Amniotic epithelial cell (primary cell): ENCODE results near the gene KIF2C.
"Not testable (repeated sequence)": the region's sequence is repeated elsewhere in the genome, so short reads cannot be mapped to it uniquely, and the experiment has no call there.

ENCODE experiments used
- DNase-seq: peaks from one replicate; pipeline ENCODE4 v3.0.0-alpha.2; 2010; ENCODE audit warnings: low read depth

KIF2C gene

GRCh38 chr1:44812822-44813543 is 73.3 kb downstream of the KIF2C start:
- no peak for DNase-seq

GRCh38 chr1:44815926-44816325 is 76.3 kb downstream of the KIF2C start:
- not testable (repeated sequence) for DNase-seq

- DNase-seq: no peak
Observed at GRCh38 chr1:44817307-44817706, 77.7 kb downstream of the KIF2C start.
